Bronchial epithelial cell (primary cell): ENCODE results near the gene CUBN. TPM values are rescaled to one million over a fixed set of nuclear protein-coding genes. Genes with fewer than 3 reads are reported as not detected.
A peak's percentile ranks its signal among the peaks of the same experiment; 100 is the strongest.

Experiments
- DNase-seq: peaks from one replicate; pipeline ENCODE4 v3.0.0-alpha.2; 2010; ENCODE audit warnings: low read depth
- FAIRE-seq: peaks from 2 replicates; lab custom pipeline; 2011; peaks lifted over from hg19 to GRCh38; lab: Jason Lieb, UNC
- H3K27me3 ChIP-seq: 2 replicates; pipeline ENCODE4 v1.5.1; 2011; ENCODE audit warnings: low read length; ENCODE audit not compliant: control insufficient read depth, insufficient read depth
- H3K36me3 ChIP-seq: 2 replicates; pipeline ENCODE4 v1.5.1; 2011; ENCODE audit warnings: low read length; ENCODE audit not compliant: control insufficient read depth, insufficient read depth
- H3K4me3 ChIP-seq: 2 replicates; pipeline ENCODE4 v1.5.1; 2011; ENCODE audit warnings: mild to moderate bottlenecking, low read depth, low read length, control low read depth
- CTCF ChIP-seq: IDR thresholded peaks from 2 replicates; pipeline ENCODE4 v1.5.1; 2011; ENCODE audit warnings: mild to moderate bottlenecking, moderate library complexity, low read length, control low read depth, inconsistent platforms; ENCODE audit not compliant: insufficient read depth, severe bottlenecking
- total RNA-seq: library from RNA; depleted of rRNA; stranded (reverse); fragments of >200 nt; gene quantifications from 2 replicates; pipeline ENCODE4 v1.2.1, GENCODE V29; 2014

Gene CUBN
- total RNA-seq, 1 donor from 2014 or later, result 0.53 TPM

DNA sequence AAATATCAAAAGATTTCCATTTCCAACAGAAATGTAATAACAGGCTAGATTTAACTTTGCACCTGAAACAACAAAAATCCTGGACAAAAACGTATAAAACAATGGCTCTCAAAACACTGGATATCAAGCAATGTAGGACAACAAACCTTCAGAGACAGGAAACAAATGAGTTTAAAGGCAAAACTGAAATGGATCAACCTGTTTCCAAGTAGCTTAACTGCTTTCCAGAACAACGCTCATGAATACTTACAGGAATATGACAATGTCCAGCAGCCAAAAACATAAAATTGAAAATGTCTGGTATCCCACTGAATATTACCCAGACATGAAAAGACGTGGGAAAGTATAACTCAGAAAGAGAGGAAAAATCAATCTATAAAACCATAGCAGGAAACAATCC lies 62.8 kb downstream of the CUBN start:
- H3K27me3 ChIP-seq, result no peaks in the 10 kb centered on the region
- H3K4me3 ChIP-seq, result no peak overlapping the region
- H3K36me3 ChIP-seq, result no peaks in the 10 kb centered on the region
- no peak for TF ChIP-seq CTCF
- DNase-seq (no peak), FAIRE-seq (no peak)

- FAIRE-seq, result no peak
- no peak for DNase-seq
- H3K4me3 ChIP-seq, result no peak overlapping the region
- no peaks in the 10 kb centered on the region for H3K36me3 ChIP-seq
- no peaks in the 10 kb centered on the region for H3K27me3 ChIP-seq
- no peak for TF ChIP-seq CTCF
Measured at GRCh38 chr10:17066000-17066399, 63.6 kb downstream of the CUBN start.

DNA sequence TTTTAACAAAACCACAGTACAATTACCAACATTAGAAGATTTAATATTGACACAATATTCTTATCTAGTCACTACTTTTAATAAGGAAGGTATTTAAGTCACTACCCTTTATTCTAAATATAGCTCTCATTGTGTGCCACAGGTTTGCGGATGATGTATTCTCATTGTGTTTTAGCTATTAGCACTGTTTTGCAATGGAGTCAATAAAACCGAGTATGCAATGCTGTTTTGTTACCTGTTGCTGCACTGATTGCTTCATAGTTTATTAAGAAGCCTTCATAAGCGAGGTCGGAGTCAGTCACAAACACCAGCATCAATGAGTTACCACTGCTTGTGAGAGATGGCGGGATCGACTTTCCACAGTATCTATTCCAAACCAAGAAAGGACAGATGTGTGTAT lies 64.3 kb downstream of the CUBN start:
- no peak overlapping the region for H3K4me3 ChIP-seq
- no peaks in the 10 kb centered on the region for H3K27me3 ChIP-seq
- FAIRE-seq (no peak), DNase-seq (no peak)
- TF ChIP-seq CTCF, result no peak
- no peaks in the 10 kb centered on the region for H3K36me3 ChIP-seq

- Histone ChIP-seq H3K4me3 (no peak overlapping the region), H3K36me3 (no peaks in the 10 kb centered on the region), H3K27me3 (no peaks in the 10 kb centered on the region)
- DNase-seq (no peak), FAIRE-seq (no peak)
- no peak for TF ChIP-seq CTCF
Measured at GRCh38 chr10:17064435-17064834, 65.2 kb downstream of the CUBN start.

- peak; percentile 72 for FAIRE-seq
- Histone ChIP-seq H3K27me3 (no peaks in the 10 kb centered on the region), H3K36me3 (no peaks in the 10 kb centered on the region), H3K4me3 (no peak overlapping the region)
- no peak for TF ChIP-seq CTCF
- DNase-seq, result peak; percentile 95
Measured at GRCh38 chr10:17062955-17063484, 66.6 kb downstream of the CUBN start.

DNA sequence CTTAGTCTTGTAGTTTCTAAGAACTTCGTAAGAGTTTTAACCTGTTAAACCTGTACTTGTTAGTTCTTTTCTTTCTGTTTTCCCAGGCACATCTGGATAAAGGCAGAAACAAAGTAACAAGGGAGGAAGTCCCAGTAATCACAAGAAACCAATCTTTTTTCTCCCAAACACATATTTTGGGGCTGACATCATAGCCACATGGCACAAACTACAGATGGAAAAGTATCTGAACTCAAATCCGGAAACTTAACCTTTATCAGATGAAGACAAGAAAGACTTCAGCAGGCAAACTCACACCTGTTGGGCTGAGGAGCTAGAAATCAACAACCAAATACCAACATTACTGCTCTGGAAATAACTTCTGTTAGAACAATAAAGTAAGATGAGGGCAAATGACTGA lies 67.1 kb downstream of the CUBN start:
- Histone ChIP-seq H3K27me3 (no peaks in the 10 kb centered on the region), H3K4me3 (no peak overlapping the region), H3K36me3 (no peaks in the 10 kb centered on the region)
- no peak for TF ChIP-seq CTCF
- FAIRE-seq (no peak), DNase-seq (peak; percentile 72)
